ENCODE measurements around the gene DYRK1B. TPM values are rescaled to one million over a fixed set of nuclear protein-coding genes. Genes with fewer than 3 reads are reported as not detected.

DYRK1B gene
- polyA plus RNA-seq, 2 of the 4 experiments (the other 2 are of a cell fraction), result 13.8 to 18.6 TPM

- Histone ChIP-seq H3K4me2 (no peak overlapping the region), H3K9me3 (no peaks in the 10 kb centered on the region), H3K4me1 (no peaks in the 10 kb centered on the region), H3K27ac (no peak overlapping the region), H3K4me3 (no peak overlapping the region)
- FAIRE-seq (no peak), DNase-seq (ENCODE audit: low read depth in 1 of 2, low spot score in 1 of 2) (no peak), ATAC-seq (no peak; a peak in 1 of 6 replicates)
- ChIA-PET CTCF (no interaction called here), POLR2A (no interaction called here)
- no peak for TF ChIP-seq NPAS2 (CRISPR knock-in tag; IDR thresholded peaks at IDR 0.05; ENCODE audit: borderline replicate concordance)
- no peak for TF ChIP-seq ZSCAN20 (CRISPR knock-in tag; IDR thresholded peaks at IDR 0.05)
- no peak for TF ChIP-seq BCL3 (IDR thresholded peaks at IDR 0.05)
- no peak for TF ChIP-seq HES2 (IDR thresholded peaks at IDR 0.05)
- TF ChIP-seq CTCF (IDR thresholded peaks at IDR 0.05), result no peak
- no peak for TF ChIP-seq ZFP36 (IDR thresholded peaks at IDR 0.05; ENCODE audit: borderline replicate concordance, partially characterized antibody)
- TF ChIP-seq KDM5A (IDR thresholded peaks at IDR 0.05), result no peak
- 87% methylated on average over 6 of the region's 6 CpGs for WGBS (ENCODE audit: missing lambda C conversion rate)
Measured at GRCh38 chr19:39871362-39871761, 37.4 kb upstream of the DYRK1B start.

- Histone ChIP-seq H3K9me3 (no peaks in the 10 kb centered on the region), H3K4me1 (no peaks in the 10 kb centered on the region), H3K4me3 (no peak overlapping the region), H3K4me2 (no peak overlapping the region), H3K27ac (no peak overlapping the region)
- no peak for ATAC-seq
- CTCF ChIA-PET, result interaction anchor here (0.9 to 1.7 kb wide), 2 partner anchors 15 to 26 kb away, joined by 3 to 11 read pairs; no protein-coding TSS in a partner anchor
- no peak for FAIRE-seq
- TF ChIP-seq RFX5 (IDR thresholded peaks at IDR 0.05) (no peak), RARB (CRISPR knock-in tag; IDR thresholded peaks at IDR 0.05) (no peak), HDAC2 (IDR thresholded peaks at IDR 0.05) (no peak), HOXA7 (CRISPR knock-in tag; IDR thresholded peaks at IDR 0.05) (no peak), MAZ (IDR thresholded peaks at IDR 0.05; ENCODE audit: borderline replicate concordance, low read depth, low read length) (no peak), ZSCAN20 (CRISPR knock-in tag; IDR thresholded peaks at IDR 0.05) (no peak), ZC3H11A (IDR thresholded peaks at IDR 0.05) (no peak), POLR2AphosphoS2 (conservative IDR thresholded peaks at IDR 0.05; ENCODE audit: low read length) (no peak), RAD21 (conservative IDR thresholded peaks at IDR 0.05 in 1 of 2, IDR thresholded peaks at IDR 0.05 in 1 of 2) (no peak), USF2 (IDR thresholded peaks at IDR 0.05) (no peak), NFE2L2 (conservative IDR thresholded peaks at IDR 0.05; ENCODE audit: low read length) (no peak), FOSL2 (IDR thresholded peaks at IDR 0.05) (no peak), FOSL2 (CRISPR knock-in tag; IDR thresholded peaks at IDR 0.05) (no peak)
- TF ChIP-seq, protein P1, sequence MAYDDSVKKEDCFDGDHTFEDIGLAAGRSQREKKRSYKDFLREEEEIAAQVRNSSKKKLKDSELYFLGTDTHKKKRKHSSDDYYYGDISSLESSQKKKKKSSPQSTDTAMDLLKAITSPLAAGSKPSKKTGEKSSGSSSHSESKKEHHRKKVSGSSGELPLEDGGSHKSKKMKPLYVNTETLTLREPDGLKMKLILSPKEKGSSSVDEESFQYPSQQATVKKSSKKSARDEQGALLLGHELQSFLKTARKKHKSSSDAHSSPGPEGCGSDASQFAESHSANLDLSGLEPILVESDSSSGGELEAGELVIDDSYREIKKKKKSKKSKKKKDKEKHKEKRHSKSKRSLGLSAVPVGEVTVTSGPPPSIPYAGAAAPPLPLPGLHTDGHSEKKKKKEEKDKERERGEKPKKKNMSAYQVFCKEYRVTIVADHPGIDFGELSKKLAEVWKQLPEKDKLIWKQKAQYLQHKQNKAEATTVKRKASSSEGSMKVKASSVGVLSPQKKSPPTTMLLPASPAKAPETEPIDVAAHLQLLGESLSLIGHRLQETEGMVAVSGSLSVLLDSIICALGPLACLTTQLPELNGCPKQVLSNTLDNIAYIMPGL (CRISPR knock-in tag; IDR thresholded peaks at IDR 0.05; ENCODE audit: borderline replicate concordance), result no peak
- TF ChIP-seq, protein P2, sequence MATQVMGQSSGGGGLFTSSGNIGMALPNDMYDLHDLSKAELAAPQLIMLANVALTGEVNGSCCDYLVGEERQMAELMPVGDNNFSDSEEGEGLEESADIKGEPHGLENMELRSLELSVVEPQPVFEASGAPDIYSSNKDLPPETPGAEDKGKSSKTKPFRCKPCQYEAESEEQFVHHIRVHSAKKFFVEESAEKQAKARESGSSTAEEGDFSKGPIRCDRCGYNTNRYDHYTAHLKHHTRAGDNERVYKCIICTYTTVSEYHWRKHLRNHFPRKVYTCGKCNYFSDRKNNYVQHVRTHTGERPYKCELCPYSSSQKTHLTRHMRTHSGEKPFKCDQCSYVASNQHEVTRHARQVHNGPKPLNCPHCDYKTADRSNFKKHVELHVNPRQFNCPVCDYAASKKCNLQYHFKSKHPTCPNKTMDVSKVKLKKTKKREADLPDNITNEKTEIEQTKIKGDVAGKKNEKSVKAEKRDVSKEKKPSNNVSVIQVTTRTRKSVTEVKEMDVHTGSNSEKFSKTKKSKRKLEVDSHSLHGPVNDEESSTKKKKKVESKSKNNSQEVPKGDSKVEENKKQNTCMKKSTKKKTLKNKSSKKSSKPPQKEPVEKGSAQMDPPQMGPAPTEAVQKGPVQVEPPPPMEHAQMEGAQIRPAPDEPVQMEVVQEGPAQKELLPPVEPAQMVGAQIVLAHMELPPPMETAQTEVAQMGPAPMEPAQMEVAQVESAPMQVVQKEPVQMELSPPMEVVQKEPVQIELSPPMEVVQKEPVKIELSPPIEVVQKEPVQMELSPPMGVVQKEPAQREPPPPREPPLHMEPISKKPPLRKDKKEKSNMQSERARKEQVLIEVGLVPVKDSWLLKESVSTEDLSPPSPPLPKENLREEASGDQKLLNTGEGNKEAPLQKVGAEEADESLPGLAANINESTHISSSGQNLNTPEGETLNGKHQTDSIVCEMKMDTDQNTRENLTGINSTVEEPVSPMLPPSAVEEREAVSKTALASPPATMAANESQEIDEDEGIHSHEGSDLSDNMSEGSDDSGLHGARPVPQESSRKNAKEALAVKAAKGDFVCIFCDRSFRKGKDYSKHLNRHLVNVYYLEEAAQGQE (IDR thresholded peaks at IDR 0.05), result no peak
- POLR2A ChIA-PET, result no interaction called here
- no peak for DNase-seq (ENCODE audit: low read depth in 1 of 2, low spot score in 1 of 2)
- WGBS (ENCODE audit: missing lambda C conversion rate), result 65% methylated on average over 15 of the region's 16 CpGs
Measured at GRCh38 chr19:39870171-39870971, 36.4 kb upstream of the DYRK1B start.
